A549 (cell line): Measurements from ENCODE around the gene CNTN5.

ENCODE experiments used
- BHLHE40 ChIP-seq: IDR thresholded peaks from 2 replicates; pipeline ENCODE4 v1.6.1; 2012; ENCODE audit warnings: low read depth, low read length, inconsistent platforms
- CBX8 ChIP-seq: fragments of 200-600 bp; sonication (generic); IDR thresholded peaks from 2 replicates; pipeline ENCODE4 v1.6.1; 2016
- CTCF ChIP-seq: fragments of >200 bp; sonication (Bioruptor Twin); formaldehyde crosslinking; IDR thresholded peaks from 3 replicates; pipeline ENCODE4 v1.5.1; 2016
- ELK1 ChIP-seq: fragments of 150-350 bp; IDR thresholded peaks from 2 replicates; pipeline ENCODE4 v1.6.1; 2014; ENCODE audit warnings: low read depth, mild to moderate bottlenecking, low read length
- GATA3 ChIP-seq: IDR thresholded peaks from 2 replicates; pipeline ENCODE4 v1.6.1; 2012; ENCODE audit warnings: borderline replicate concordance
- MAZ ChIP-seq: fragments of 150-350 bp; IDR thresholded peaks from 2 replicates; pipeline ENCODE4 v1.6.1; 2014; ENCODE audit warnings: antibody characterized with exemption, low read depth, low read length, borderline replicate concordance
- RNF2 ChIP-seq: fragments of 200-600 bp; sonication (generic); IDR thresholded peaks from 2 replicates; pipeline ENCODE4 v1.6.1; 2016; ENCODE audit warnings: low read depth, mild to moderate bottlenecking, antibody characterized with exemption, moderate library complexity, borderline replicate concordance
- SREBF2 ChIP-seq: fragments of 450-650 bp; IDR thresholded peaks from 2 replicates; pipeline ENCODE4 v1.6.1; 2014; ENCODE audit warnings: mild to moderate bottlenecking, moderate library complexity
- USF2 ChIP-seq: fragments of 450-650 bp; IDR thresholded peaks from 2 replicates; pipeline ENCODE4 v1.6.1; 2014; ENCODE audit warnings: antibody characterized with exemption

GRCh38 chr11:100182350-100182749 is 1161.6 kb downstream of the CNTN5 start:
- no peak for TF ChIP-seq CTCF
- TF ChIP-seq BHLHE40 = no peak
- TF ChIP-seq USF2 = no peak
- no peak for TF ChIP-seq ELK1
- no peak for TF ChIP-seq CBX8
- no peak for TF ChIP-seq MAZ
- no peak for TF ChIP-seq RNF2
- no peak for TF ChIP-seq SREBF2
- no peak for TF ChIP-seq GATA3
